Subcutaneous adipose tissue (tissue), 4 donors: ENCODE measurements around the gene F2RL2. TPM values are rescaled to one million over a fixed set of nuclear protein-coding genes. Genes with fewer than 3 reads are reported as not detected.

ENCODE experiments used
- total RNA-seq, 4 donors: library from RNA; depleted of rRNA; stranded (reverse); fragments of >200 nt; gene quantifications; one replicate each; pipeline ENCODE4 v1.1.0, GENCODE V29; 2016
- TF ChIP-seq, protein P1 (sequence below): fragments of 450-650 bp; IDR thresholded peaks from one replicate; pipeline ENCODE4 v1.5.1; 2016; ENCODE audit warnings: low read depth, mild to moderate bottlenecking, control low read depth, antibody characterized with exemption, moderate library complexity

The F2RL2 gene
- total RNA-seq, 4 donors from 2014 or later: 0.34 TPM; not detected in 3

DNA sequence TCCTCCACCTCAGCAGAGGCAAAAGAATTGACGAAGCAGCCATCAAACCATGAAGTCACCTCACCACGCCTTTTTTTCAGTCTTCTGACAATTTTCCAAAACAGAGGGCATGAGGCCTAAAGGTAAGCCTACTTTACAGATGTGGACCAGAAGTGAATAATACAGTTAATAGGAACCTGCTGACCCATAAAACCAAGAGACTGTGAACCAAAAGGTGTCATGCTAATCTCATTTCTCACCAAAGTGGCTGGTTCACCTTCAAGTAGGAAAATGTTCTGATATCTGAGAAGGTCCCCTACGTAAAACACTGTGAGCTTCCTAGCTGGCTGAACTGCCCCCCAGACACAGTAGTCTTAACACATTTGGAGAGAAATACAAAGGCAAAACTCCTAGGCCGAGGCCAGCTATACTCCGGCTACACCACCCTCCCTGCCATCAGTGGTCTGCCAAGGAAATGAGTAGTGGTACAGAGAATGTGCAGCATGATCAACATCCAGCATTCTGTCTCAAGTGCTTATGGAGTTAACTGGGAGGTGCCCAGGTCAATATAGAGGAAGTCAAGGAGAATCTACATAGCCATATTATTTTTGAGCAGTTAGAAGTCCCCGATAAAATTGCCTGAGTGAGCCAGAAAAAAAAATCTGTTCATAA is 19.3 kb upstream of the F2RL2 start:
- TF ChIP-seq, protein P1, sequence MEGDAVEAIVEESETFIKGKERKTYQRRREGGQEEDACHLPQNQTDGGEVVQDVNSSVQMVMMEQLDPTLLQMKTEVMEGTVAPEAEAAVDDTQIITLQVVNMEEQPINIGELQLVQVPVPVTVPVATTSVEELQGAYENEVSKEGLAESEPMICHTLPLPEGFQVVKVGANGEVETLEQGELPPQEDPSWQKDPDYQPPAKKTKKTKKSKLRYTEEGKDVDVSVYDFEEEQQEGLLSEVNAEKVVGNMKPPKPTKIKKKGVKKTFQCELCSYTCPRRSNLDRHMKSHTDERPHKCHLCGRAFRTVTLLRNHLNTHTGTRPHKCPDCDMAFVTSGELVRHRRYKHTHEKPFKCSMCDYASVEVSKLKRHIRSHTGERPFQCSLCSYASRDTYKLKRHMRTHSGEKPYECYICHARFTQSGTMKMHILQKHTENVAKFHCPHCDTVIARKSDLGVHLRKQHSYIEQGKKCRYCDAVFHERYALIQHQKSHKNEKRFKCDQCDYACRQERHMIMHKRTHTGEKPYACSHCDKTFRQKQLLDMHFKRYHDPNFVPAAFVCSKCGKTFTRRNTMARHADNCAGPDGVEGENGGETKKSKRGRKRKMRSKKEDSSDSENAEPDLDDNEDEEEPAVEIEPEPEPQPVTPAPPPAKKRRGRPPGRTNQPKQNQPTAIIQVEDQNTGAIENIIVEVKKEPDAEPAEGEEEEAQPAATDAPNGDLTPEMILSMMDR: no peak

DNA sequence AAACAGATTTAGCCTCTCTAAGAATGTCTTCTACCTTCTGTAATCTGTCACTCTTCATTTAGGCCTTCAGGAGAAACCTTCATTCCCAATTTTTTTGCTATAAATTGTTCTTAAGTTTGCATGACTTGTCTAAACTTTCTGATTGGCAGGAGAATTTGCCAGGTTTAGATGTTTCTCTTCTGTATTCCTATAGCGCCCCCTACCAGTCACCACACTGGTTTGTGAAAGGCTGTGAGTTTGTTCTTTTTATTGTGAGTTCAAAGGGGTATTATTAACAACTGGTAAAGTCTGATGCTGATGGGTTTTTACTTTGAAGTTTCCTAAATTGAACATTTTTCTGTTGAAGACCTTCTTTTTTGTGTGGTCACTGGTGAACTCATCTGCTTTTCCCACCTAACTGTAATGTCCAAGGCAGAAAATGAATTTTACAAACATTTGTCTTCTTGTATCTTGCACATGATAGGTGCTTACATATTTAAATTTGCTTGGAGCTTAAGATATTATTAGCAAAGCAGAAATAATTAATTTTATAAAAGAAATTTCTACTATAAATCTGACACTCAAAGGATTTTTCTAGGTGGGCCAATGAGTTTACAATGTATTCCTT is 18.4 kb upstream of the F2RL2 start:
- TF ChIP-seq, protein P1: no peak

DNA sequence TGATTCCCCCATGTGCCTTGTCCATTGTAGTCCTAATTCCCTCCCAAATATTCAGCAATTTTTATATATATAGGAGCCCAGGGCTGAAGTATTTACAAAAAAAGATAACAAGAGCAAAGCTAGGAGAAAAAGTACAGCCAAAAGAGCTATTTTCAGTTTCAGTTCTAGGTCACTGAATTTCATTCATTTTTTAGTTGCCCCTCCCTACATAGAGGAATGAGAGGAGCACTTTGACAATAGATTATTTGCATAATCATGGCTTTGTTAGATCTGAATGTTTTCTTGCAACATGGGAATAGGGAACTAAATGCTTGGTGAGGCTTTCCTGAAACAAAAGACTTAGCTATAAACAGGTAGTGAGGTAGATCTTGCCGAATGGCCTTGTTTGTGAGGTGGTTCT is 15.3 kb upstream of the F2RL2 start:
- TF ChIP-seq, protein P1: no peak

DNA sequence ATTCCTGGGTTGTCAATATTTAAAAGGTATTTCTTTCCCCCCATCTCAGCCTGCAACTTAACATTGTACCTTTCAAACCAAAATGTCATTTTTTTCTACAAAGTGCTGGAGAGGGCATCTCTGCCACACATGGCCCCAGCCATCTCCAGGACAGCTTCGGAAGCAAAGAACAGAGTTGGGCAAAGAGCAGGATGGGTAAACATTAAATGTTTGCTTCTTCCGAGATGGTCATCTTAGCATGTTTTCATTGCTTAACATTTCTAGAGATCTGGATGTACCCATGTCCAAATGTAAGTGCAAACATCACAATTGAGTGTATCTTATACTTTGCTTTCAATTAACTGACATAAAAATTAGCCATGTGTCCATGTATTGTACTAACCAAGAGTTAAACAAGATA is 14.3 kb upstream of the F2RL2 start:
- TF ChIP-seq, protein P1: no peak

DNA sequence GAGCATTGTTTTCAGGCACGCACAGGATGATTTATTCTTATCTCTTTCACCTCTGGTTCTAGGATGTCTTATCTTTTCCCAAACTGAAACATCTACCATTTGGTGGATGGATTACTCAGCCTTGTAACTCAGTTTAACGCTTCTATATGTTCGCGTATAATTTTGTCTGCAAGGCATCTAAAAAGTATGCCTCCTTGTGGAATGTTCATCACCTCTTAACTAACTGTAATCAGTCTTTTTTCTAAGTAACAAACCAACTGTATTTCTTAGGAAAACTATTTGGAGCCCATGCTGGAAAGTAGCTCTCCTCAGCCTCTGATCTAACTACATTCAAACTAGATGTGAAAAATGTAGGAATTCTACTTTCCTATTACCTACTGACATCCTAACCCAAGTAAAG is 11.5 kb upstream of the F2RL2 start:
- TF ChIP-seq, protein P1: no peak

DNA sequence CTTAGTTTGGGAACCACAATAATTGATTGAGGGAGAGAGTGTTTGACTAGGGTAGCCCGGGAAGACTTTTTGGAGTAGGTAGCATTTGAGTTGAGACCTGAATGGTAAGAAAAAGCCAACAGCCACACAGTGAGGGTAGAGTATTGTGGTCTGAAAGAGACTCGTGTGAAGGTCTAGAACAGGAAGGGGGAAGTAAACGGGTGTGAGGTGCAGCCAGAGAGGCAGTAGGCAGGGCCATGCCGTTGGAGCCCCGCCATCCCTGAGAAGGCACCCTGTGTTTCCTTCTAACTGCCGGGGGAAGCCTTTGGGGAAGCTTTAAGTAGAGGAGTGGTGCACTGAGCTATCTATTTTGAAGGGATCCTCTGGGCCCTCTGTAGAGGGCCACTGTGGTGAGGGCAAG is 3.5 kb upstream of the F2RL2 start:
- TF ChIP-seq, protein P1: no peak

DNA sequence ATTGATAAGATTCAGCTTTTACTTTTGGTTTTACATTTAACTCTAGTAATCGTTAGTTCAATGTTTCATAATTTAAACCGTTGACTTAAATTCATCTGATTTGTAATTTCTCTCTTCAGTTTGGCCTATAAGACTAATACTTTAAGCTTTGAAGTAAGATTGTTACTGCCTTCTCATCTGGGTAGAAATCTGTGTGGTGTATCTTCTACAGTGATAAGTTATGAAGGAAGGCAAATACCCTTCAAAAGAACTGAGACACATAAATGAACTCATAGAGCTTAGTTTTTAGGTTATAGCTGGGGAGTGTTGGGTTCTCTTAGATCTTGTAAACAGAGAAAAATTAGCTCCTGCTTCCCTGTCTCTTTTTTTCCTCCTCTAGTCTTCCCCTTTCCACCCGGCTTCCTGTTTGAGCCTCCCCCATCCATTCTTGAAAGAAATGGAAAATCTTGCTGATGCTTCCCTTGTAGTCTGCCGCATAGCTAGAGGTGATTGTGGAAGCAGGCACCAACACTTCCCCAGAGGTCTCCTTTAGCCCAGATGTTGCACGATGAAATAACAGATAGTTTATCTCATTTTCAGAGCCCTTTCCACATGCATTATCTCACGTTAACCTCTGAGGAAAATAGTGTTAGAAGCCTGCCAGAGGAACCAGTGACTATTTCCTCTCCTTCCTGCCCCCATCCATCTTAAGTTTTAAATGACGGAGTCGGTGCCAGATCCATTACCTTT is 2.0 kb upstream of the F2RL2 start:
- TF ChIP-seq, protein P1: no peak
